GM12878 (cell line): Measurements from ENCODE around the gene FMC1.

Experiments
- EZH2 ChIP-seq: IDR thresholded peaks from 2 replicates; pipeline ENCODE4 v1.6.1; 2012; ENCODE audit warnings: low read depth, mild to moderate bottlenecking, control low read depth, inconsistent platforms, low read length, borderline replicate concordance; ENCODE audit not compliant: control insufficient read depth
- FOS ChIP-seq: IDR thresholded peaks from 3 replicates; pipeline ENCODE4 v1.6.1; 2011; ENCODE audit warnings: borderline replicate concordance; ENCODE audit not compliant: insufficient read length; ENCODE audit errors: extremely low read depth
- FOXM1 ChIP-seq: IDR thresholded peaks from 2 replicates; pipeline ENCODE4 v1.6.1; 2012; ENCODE audit warnings: low read depth, mild to moderate bottlenecking, inconsistent platforms, low read length, moderate library complexity
- SP1 ChIP-seq: IDR thresholded peaks from one replicate; pipeline ENCODE4 v1.6.1; 2011; ENCODE audit warnings: low read depth, low read length
- ZNF207 ChIP-seq: fragments of 450-650 bp; IDR thresholded peaks from 2 replicates; pipeline ENCODE4 v1.6.1; 2014; ENCODE audit warnings: antibody characterized with exemption, mild to moderate bottlenecking, borderline replicate concordance
- TF ChIP-seq, protein P1 (sequence below): IDR thresholded peaks from 2 replicates; pipeline ENCODE4 v1.6.1; 2012; ENCODE audit warnings: mild to moderate bottlenecking, low read depth, low read length
- TF ChIP-seq, protein P2 (sequence below), 3 experiments: IDR thresholded peaks in 2 of 3; conservative IDR thresholded peaks in 1 of 3; 2 replicates each; pipeline ENCODE4 v1.5.1; 2011; ENCODE audit warnings: low read depth in 3 of 3, low read length in 3 of 3, mild to moderate bottlenecking in 3 of 3, control low read depth in 2 of 3, moderate library complexity in 2 of 3, inconsistent platforms in 1 of 3, mixed read lengths in 1 of 3; ENCODE audit not compliant: control insufficient read depth in 2 of 3, insufficient read depth in 1 of 3; ENCODE audit errors: extremely low read depth in 1 of 3

DNA sequence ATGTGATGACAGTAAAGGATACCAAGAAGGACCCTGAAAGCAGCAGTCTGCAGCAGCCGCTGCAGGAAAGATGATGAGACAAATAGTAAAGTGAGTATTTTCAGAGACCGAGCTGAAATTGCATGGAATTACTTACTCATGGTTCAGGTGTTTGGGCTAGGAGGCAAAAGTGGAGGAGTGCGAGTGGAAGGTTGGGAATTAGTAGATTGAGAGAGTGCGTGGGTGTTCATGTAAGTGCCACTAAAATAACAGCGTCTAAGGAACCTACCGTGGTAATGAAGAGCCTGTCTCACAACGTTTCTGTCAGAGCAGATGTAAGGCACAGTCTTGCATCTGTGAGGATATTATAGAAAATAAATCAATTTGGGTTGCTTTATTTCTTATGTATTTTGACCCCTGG, 48.3 kb upstream of the FMC1 start:
- TF ChIP-seq FOS (no peak), SP1 (no peak), ZNF207 (no peak), FOXM1 (no peak), EZH2 (no peak)
- TF ChIP-seq, protein P1, sequence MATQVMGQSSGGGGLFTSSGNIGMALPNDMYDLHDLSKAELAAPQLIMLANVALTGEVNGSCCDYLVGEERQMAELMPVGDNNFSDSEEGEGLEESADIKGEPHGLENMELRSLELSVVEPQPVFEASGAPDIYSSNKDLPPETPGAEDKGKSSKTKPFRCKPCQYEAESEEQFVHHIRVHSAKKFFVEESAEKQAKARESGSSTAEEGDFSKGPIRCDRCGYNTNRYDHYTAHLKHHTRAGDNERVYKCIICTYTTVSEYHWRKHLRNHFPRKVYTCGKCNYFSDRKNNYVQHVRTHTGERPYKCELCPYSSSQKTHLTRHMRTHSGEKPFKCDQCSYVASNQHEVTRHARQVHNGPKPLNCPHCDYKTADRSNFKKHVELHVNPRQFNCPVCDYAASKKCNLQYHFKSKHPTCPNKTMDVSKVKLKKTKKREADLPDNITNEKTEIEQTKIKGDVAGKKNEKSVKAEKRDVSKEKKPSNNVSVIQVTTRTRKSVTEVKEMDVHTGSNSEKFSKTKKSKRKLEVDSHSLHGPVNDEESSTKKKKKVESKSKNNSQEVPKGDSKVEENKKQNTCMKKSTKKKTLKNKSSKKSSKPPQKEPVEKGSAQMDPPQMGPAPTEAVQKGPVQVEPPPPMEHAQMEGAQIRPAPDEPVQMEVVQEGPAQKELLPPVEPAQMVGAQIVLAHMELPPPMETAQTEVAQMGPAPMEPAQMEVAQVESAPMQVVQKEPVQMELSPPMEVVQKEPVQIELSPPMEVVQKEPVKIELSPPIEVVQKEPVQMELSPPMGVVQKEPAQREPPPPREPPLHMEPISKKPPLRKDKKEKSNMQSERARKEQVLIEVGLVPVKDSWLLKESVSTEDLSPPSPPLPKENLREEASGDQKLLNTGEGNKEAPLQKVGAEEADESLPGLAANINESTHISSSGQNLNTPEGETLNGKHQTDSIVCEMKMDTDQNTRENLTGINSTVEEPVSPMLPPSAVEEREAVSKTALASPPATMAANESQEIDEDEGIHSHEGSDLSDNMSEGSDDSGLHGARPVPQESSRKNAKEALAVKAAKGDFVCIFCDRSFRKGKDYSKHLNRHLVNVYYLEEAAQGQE, result no peak
- TF ChIP-seq, protein P2, sequence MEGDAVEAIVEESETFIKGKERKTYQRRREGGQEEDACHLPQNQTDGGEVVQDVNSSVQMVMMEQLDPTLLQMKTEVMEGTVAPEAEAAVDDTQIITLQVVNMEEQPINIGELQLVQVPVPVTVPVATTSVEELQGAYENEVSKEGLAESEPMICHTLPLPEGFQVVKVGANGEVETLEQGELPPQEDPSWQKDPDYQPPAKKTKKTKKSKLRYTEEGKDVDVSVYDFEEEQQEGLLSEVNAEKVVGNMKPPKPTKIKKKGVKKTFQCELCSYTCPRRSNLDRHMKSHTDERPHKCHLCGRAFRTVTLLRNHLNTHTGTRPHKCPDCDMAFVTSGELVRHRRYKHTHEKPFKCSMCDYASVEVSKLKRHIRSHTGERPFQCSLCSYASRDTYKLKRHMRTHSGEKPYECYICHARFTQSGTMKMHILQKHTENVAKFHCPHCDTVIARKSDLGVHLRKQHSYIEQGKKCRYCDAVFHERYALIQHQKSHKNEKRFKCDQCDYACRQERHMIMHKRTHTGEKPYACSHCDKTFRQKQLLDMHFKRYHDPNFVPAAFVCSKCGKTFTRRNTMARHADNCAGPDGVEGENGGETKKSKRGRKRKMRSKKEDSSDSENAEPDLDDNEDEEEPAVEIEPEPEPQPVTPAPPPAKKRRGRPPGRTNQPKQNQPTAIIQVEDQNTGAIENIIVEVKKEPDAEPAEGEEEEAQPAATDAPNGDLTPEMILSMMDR (IDR thresholded peaks at IDR 0.05 in 2 of 3, conservative IDR thresholded peaks at IDR 0.05 in 1 of 3; ENCODE audit: control insufficient read depth in 2 of 3, extremely low read depth in 1 of 3, insufficient read depth in 1 of 3, low read depth in 3 of 3, low read length in 3 of 3), result no peak
